A172 (cell line): ENCODE data around the gene PVRIG. TPM values are rescaled to one million over a fixed set of nuclear protein-coding genes. Genes with fewer than 3 reads are reported as not detected.
"Not testable (repeated sequence)": the region's sequence is repeated elsewhere in the genome, so short reads cannot be mapped to it uniquely, and the experiment has no call there.

Source experiments
- DNase-seq: peaks from one replicate; pipeline ENCODE4 v3.0.0-alpha.2; 2015; ENCODE audit warnings: low spot score
- total RNA-seq: library from RNA; depleted of rRNA; stranded (reverse); fragments of >200 nt; shearing (Covaris generic); gene quantifications from 2 replicates; pipeline ENCODE4 v1.2.3, GENCODE V29; 2014

PVRIG gene
- total RNA-seq, 1 experiment from 2014 or later = not detected

DNA sequence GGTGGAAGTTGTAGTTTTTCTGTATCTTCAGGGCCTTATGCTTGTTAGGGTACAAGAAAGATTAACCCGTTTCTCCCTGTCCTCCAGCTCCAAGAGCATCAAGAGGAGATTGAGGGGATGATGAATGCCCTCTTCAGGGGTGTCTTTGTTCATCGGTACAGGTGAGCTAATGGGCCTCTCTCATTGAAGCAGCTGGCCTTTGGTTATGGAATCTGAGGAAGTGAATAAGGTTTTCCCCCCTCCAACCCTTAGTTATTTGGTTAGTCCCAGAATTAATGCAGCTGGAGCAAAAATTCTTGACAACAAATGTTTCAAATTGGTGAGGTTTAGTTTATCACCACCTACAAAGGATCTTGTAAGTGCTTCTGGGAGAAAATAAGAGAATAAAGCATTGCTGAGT, 24.5 kb upstream of the PVRIG start:
- no peak for DNase-seq

DNA sequence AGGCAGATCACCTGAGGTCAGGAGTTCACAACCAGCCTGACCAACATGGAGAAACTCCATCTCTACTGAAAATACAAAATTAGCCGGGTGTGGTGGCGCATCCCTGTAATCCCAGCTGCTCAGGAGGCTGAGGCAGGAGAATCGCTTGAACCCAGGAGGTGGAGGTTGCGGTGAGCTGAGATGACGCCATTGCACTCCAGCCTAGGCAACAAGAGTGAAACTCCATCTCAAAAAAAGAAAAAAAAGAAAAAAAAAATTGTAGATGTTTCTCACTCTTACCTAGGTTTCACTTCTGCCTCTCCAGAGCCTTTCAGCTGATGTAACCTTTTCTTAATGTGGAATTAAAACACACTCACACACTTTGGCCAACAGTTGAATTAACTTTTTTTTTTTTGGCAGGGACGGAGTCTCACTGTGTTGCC, 23.8 kb upstream of the PVRIG start:
- DNase-seq = not testable (repeated sequence)

- DNase-seq = no peak
These were observed 21.5 kb upstream of the PVRIG start for GRCh38 chr7:100198266-100198665.

DNA sequence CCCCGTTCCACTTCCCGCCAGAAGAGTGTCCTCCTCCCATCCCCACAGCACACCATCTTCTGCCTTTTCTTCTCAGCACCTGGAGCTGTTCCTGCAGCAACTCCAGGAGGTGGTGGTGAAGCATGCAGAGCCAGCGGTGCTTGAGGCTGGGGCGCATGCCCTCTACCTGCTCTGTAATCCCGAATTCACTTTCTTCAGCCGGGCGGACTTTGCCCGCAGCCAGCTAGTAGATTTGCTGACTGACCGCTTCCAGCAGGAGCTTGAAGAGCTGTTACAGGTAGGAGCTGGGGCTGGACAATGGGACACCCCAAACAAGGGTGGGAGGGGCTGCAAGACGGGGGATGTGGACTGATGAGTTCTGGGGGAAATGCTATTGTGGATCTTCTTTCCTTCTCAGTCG, 19.1 kb upstream of the PVRIG start:
- no peak for DNase-seq

DNA sequence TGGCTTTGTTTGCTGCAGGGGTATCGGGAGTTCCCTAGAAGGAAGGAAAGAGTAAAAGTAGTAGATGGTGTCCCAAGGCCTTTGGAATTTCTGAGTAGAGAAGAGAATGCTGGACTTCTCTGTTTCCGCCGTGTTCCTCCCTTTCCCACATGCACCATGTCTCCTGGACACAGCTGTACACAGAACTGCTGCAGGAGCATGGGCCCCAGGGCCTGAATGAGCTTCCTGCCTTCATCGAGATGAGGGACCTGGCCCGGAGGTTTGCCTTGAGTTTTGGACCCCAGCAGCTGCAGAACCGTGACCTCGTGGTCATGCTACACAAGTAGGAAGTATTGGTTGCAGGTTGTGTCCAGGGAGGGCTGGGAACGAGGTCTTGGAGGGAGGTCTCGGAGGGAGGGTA, 15.3 kb upstream of the PVRIG start:
- DNase-seq = no peak

DNA sequence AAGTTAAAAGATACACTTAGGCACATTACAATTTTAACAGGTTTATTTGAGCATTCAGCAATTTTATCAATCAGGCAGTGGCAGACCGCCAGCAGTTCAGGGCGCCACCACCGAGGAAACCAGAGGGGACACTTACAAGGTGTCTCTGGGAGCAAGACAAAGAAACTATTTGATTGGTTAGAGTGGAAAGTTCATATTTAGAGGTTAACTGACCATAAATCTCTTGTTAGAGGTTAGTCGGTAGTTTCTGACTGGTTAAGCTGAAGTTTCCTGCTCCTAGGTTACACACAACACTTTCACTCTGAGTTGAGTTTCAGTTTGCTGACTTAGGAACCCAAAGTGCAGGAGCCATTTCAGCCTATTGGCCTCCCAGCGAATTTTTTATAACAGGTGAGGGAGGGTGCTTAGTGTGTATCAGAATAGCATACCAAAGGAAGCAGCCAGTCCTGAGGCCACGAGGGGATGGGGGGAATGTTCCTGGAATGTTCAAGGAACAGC, 10.8 kb upstream of the PVRIG start:
- no peak for DNase-seq

DNA sequence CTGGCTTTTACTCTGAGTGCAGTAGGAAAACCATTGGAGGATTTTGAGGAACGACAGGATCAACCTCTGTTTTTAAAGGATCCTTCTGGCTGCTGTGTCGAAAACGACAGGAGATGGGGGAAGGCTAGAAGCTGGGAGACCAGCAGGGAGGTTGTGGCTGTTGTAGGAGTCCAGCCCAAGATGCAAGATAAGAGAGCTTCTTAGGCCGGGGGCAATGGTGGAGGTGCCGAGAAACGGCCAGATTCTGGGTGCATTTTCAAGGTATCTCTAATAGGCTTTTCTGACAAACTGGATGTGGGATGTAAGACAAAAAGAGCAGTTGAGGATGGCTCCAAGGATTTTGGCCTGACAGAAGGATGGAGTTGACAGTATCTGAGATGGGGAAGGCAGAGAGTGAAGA, 10.3 kb upstream of the PVRIG start:
- no peak for DNase-seq

DNA sequence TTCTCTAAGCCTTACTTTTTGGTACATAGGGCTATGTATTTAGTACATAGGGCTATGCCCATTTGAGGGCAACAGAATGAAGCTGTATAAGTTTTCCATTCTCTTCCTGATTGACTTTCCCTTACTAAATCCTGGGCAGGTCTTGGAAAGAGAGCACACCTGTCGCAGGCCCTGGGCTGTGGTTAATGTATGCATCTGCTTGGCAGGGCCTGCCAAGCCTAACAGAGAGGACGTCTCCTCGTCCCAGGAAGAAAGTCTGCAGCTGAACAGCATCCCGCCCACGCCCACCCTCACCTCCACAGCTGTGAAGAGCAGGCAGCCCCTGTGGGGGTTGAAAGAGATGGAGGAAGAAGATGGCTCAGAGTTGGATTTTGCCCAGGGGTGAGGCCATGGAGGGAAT, 8.9 kb upstream of the PVRIG start:
- DNase-seq = no peak

- DNase-seq = no peak
These were observed 8.4 kb upstream of the PVRIG start for GRCh38 chr7:100211342-100211780.

DNA sequence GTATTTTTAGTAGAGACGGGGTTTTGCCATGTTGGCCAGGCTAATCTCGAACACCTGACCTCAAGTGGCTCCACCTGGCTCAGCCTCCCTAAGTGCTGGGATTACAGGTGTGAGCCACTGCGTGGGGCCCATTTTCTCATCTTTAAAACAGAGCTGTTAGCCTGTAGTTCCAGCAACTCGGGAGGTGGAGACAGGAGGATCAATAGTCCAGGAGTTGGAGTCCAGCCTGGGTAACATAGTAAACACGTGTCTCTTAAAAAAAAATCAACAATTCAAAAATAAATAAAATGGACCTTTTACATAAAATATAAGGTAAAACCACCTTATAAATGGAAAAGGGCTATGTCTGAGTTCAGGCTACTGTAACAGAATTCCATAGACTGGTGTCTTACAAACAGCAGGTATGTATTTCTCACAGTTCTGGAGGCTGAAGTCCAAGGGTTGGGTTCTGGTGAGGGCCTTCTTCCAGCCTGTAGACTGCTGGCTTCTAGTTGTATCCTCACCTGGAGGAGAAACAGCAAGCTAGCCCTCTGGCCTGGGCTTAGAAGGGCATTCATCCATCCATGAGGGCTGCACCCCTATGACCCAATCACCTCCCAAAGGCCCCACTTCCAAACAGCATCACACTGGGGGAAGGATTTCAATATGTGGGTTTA, 7.0 kb upstream of the PVRIG start:
- no peak for DNase-seq

- no peak for DNase-seq
These were observed 6.1 kb upstream of the PVRIG start for GRCh38 chr7:100213672-100214071.

- not testable (repeated sequence) for DNase-seq
These were observed 5.4 kb upstream of the PVRIG start for GRCh38 chr7:100214356-100214755.

GRCh38 chr7:100215895-100216294, 3.9 kb upstream of the PVRIG start:
- DNase-seq = no peak

DNA sequence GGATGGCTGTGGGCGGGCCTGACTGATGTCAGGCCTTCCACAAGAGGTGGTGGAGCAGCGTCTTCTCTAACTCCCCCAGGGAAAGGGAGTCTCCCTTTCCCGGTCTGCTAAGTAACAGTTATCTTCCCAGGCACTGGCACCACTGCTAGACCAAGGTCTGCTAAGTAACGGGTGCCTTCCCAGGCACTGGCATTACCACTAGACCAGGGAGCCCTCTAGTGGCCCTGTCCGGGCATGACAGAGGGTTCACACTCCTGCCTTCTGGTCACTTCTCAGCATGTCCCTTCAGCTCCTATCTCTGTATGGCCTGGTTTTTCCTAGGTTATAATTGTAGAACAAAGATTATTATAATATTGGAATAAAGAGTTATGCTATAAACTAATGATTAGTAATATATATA, 1.8 kb upstream of the PVRIG start:
- DNase-seq = not testable (repeated sequence)

DNA sequence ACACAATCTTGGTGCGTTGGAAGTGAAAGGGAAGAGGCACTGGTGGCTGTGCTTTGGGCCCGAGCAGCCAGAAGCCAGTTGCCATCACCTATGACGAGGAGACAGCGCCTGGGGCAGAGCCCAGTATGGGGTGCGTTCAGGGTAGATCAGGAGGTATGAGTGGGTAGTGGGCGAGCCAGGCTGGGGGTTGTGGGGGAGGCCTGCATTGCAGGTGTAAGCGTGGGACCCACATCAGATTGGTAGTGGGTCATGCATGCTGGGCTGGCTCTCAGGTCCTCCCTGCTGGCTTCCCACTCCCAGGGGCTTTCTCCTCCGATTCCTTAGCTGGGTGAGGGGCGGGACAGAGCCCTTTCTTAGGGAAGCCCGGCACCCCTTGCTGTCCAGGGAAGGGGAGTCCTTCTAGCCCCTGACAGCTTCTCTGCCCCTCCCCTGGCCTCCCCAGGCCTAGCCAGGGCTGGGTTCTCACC, 445 bp upstream of the PVRIG start:
- no peak for DNase-seq

GRCh38 chr7:100220586-100221230, 959 bp downstream of the PVRIG start:
- DNase-seq = no peak

- no peak for DNase-seq
These were observed 1.5 kb downstream of the PVRIG start for GRCh38 chr7:100221231-100221718.

DNA sequence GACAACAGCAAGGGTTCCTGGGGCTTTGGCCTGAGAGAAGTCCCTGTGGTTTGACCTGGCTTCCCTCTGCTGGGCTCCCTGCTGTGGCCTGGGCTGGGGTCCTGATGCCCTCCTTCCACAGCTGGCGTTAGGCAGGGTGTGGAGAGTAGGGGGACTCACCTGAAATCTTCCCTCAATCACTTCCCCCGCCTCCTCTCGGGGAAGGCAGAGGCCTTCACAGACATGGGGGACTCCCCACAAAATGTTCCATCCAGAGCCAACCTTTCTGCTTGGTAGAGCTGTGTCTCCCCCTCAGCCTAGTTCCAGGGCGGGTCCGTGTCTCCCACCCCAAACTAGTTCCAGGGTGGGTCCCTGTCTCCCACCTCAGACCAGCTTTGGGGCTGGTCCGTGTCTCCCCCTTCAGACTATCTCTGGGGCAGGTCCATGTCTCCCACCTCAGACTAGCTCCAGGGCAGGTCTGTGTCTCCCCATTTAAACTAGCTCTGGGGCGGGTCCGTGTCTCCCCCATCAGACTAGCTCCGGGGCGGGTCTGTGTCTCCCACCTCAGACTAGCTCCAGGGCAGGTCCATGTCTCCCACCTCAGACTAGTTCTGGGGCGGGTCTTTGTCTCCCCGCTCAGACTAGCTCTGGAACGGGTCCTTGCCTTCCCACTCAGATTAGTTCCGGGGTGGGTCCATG, 2.2 kb downstream of the PVRIG start:
- DNase-seq = no peak

DNA sequence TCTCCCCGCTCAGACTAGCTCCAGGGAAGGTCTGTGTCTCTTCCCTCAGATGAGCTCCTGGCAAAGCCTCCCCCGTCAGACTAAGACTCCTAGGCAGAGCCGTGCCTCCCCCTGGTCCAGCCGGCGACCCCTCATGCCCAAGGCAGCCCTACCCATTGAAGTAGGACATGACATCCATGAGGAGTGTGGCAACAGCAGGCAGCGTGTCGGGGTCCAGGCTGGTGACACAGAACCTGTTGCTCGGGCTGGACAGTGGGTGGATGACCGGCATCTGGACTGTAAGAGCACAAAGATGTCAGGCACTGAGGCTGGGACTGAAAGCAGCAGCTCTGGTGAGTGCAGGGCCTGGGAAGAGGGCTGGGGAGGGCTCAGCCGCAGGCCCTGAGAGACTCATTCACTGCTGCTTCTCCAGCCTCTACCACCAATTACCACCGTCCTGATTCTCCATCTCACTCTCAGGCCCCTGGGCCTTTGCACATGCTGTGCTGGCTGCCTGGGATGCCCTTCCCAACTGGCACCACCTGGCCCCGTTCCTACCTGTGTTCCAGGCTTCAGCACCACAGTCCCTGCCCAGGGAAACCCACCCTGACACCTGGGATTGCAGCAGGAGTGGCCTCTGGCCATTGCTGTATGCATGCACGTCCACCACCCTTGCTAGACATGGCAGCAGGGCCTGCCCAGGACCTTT, 2.8 kb downstream of the PVRIG start:
- DNase-seq = no peak

DNA sequence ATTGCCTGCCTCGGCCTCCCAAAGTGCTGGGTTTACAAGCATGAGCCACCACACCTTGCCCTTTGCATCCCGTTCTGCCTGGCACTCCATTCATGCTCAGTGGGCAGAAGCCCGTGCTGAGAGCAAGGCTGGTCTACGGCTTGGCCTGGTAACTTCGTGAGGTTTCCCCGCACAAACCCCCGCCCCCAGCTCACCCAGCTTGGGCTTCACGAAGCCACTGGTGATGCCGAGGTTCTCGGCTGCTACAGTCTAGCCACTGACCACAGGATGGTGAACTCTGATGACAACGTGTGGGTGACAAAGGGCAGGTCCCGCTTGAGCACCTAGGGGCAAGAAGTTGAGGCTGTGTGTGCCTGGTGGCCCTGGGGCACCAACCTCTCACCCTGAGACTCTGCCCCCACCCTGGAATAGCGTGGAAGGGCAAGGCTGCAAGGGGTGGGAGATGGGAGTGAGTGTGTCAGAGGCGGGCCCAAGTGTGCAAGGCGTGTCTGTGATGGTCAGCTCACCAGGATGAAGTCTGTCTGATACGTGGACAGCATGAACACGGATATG, 3.7 kb downstream of the PVRIG start:
- not testable (repeated sequence) for DNase-seq

- not testable (repeated sequence) for DNase-seq
These were observed 5.1 kb downstream of the PVRIG start for GRCh38 chr7:100224891-100225290.
